Progenitor cell of endocrine pancreas (in vitro differentiated cells): ENCODE data around the gene NPM1. TPM values are rescaled to one million over a fixed set of nuclear protein-coding genes. Genes with fewer than 3 reads are reported as not detected.

Source experiments
- DNase-seq: peaks from one replicate; pipeline ENCODE4 v3.0.0; 2021; ENCODE audit warnings: low spot score; ENCODE audit not compliant: unreplicated experiment
- H3K27ac Mint-ChIP-seq: 2 replicates; pipeline ENCODE4 v1.8.0; 2021; ENCODE audit warnings: mild to moderate bottlenecking, moderate library complexity, mixed read lengths
- H3K27me3 Mint-ChIP-seq: 2 replicates; pipeline ENCODE4 v1.8.0; 2021; ENCODE audit warnings: mixed read lengths
- H3K36me3 Mint-ChIP-seq: 2 replicates; pipeline ENCODE4 v1.8.0; 2022; ENCODE audit warnings: mixed read lengths; ENCODE audit not compliant: insufficient read depth
- H3K4me1 Mint-ChIP-seq: 2 replicates; pipeline ENCODE4 v1.8.0; 2021; ENCODE audit warnings: low read depth, mixed read lengths
- H3K4me3 Mint-ChIP-seq: 2 replicates; pipeline ENCODE4 v1.8.0; 2021; ENCODE audit warnings: low read depth, mild to moderate bottlenecking, moderate library complexity, mixed read lengths
- H3K9me3 Mint-ChIP-seq: 2 replicates; pipeline ENCODE4 v1.8.0; 2021; ENCODE audit warnings: low read depth, mixed read lengths
- microRNA-seq: library from miRNA; unstranded; fragments of <30 nt; microRNA quantifications from one replicate; pipeline ENCODE4 v1.1.0, GENCODE V29; 2020; ENCODE audit warnings: borderline number of aligned reads; ENCODE audit not compliant: unreplicated experiment
- total RNA-seq: library from RNA; stranded (reverse); gene quantifications from 2 replicates; pipeline ENCODE4 v1.2.1, GENCODE V29; 2021
- TF ChIP-seq, protein P1 (sequence below): fragments of 200-600 bp; sonication (generic); IDR thresholded peaks from one replicate; pipeline ENCODE4 v1.5.0; 2021; ENCODE audit warnings: antibody characterized with exemption, mild to moderate bottlenecking; ENCODE audit not compliant: unreplicated experiment

The NPM1 gene
- total RNA-seq, 1 donor from 2014 or later: 1,367 TPM

DNA sequence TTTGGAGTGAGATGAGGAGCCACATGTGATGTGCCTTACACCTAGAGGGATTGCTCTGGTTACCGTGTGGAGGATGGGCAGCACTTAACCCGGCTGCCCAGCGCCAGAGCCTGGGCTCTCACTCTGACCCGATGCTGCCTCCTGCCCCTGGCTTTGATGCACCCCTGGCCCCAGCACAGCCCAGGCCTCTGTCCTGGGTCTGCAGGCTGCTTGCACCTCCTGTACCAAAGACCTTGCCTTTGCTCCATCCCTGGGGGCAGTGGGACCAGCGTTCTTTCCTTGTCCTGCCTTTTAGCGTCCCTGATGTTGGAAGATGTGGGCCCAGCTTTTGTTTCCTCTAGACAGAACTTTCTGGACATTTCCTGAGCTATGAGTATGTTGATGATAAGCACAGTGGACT, 72.2 kb downstream of the NPM1 start:
- H3K36me3 Mint-ChIP-seq: peaks cover 2% of the 10 kb centered on the region
- TF ChIP-seq, protein P1, sequence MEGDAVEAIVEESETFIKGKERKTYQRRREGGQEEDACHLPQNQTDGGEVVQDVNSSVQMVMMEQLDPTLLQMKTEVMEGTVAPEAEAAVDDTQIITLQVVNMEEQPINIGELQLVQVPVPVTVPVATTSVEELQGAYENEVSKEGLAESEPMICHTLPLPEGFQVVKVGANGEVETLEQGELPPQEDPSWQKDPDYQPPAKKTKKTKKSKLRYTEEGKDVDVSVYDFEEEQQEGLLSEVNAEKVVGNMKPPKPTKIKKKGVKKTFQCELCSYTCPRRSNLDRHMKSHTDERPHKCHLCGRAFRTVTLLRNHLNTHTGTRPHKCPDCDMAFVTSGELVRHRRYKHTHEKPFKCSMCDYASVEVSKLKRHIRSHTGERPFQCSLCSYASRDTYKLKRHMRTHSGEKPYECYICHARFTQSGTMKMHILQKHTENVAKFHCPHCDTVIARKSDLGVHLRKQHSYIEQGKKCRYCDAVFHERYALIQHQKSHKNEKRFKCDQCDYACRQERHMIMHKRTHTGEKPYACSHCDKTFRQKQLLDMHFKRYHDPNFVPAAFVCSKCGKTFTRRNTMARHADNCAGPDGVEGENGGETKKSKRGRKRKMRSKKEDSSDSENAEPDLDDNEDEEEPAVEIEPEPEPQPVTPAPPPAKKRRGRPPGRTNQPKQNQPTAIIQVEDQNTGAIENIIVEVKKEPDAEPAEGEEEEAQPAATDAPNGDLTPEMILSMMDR: no peak
- H3K27ac Mint-ChIP-seq: no peak overlapping the region
- peaks cover 15% of the 10 kb centered on the region for H3K27me3 Mint-ChIP-seq
- no peaks in the 10 kb centered on the region for H3K9me3 Mint-ChIP-seq
- no peak overlapping the region for H3K4me3 Mint-ChIP-seq
- DNase-seq: no peak
- no peaks in the 10 kb centered on the region for H3K4me1 Mint-ChIP-seq

Small RNA genes lying within 50 kb of the gene (microRNA-seq; reads per million reads assigned to microRNA genes)
- gene MIR3912: 6.6 reads per million, percentile 6 among the genes with 10 or more reads in this experiment

Other genes starting within 250 kb of the NPM1 start
- not detected in 2 replicates for gene TLX3, start 78.6 kb upstream of the NPM1 start, total RNA-seq
- 2.3 and 2.6 TPM in 2 replicates for gene FGF18, start 31.8 kb downstream of the NPM1 start, total RNA-seq